SK-N-SH (cell line): ENCODE data around the gene FERMT2.

Source experiments
- CTCF ChIP-seq: fragments of 200-600 bp; sonication (generic); IDR thresholded peaks from 2 replicates; pipeline ENCODE4 v1.6.1; 2017; ENCODE audit warnings: antibody characterized with exemption, mild to moderate bottlenecking, moderate library complexity
- ELF1 ChIP-seq: IDR thresholded peaks from 2 replicates; pipeline ENCODE4 v1.4.0; 2012
- EZH2phosphoT487 ChIP-seq: fragments of 200-600 bp; sonication (generic); IDR thresholded peaks from 2 replicates; pipeline ENCODE4 v1.6.1; 2017; ENCODE audit warnings: low read depth, mixed run types, mild to moderate bottlenecking, antibody characterized with exemption, moderate library complexity, borderline replicate concordance
- GABPA ChIP-seq: IDR thresholded peaks from 2 replicates; pipeline ENCODE4 v1.4.0; 2012; ENCODE audit warnings: low read depth, mild to moderate bottlenecking
- PBX3 ChIP-seq: IDR thresholded peaks from 2 replicates; pipeline ENCODE4; 2012
- POLR2AphosphoS5 ChIP-seq: IDR thresholded peaks from 2 replicates; pipeline ENCODE4 v1.6.1; 2012; ENCODE audit warnings: low read depth, low read length
- RCOR1 ChIP-seq: fragments of 150-350 bp; IDR thresholded peaks from 2 replicates; pipeline ENCODE4 v1.6.1; 2017; ENCODE audit warnings: antibody characterized with exemption, low read length
- REST ChIP-seq: IDR thresholded peaks from 2 replicates; pipeline ENCODE4 v1.6.1; 2012; ENCODE audit warnings: mild to moderate bottlenecking, low read depth, low read length, moderate library complexity
- SMC3 ChIP-seq: IDR thresholded peaks from 2 replicates; pipeline ENCODE4 v1.6.1; 2012; ENCODE audit warnings: low read depth, low read length, improper control_type of control experiment
- TAF1 ChIP-seq: IDR thresholded peaks from 2 replicates; pipeline ENCODE4 v1.6.1; 2012; ENCODE audit warnings: low read depth, mild to moderate bottlenecking, low read length, moderate library complexity, borderline replicate concordance
- USF1 ChIP-seq: IDR thresholded peaks from 2 replicates; pipeline ENCODE4 v1.4.0; 2012; ENCODE audit warnings: low read depth, borderline replicate concordance
- YY1 ChIP-seq: IDR thresholded peaks from 2 replicates; pipeline ENCODE4 v1.4.0; 2012; ENCODE audit warnings: low read depth, mild to moderate bottlenecking

- TF ChIP-seq PBX3, result no peak
- TF ChIP-seq ELF1, result no peak
- TF ChIP-seq POLR2AphosphoS5, result no peak
- TF ChIP-seq CTCF, result no peak
- no peak for TF ChIP-seq TAF1
- TF ChIP-seq EZH2phosphoT487, result no peak
- TF ChIP-seq USF1, result no peak
- TF ChIP-seq SMC3, result no peak
- no peak for TF ChIP-seq REST
- TF ChIP-seq YY1, result no peak
- no peak for TF ChIP-seq GABPA
- TF ChIP-seq RCOR1, result no peak
These were observed 114.8 kb downstream of the FERMT2 start for GRCh38 chr14:52836063-52836462.
